HepG2 (cell line): ENCODE results near the gene ERCC6. TPM values are rescaled to one million over a fixed set of nuclear protein-coding genes. Genes with fewer than 3 reads are reported as not detected.

ENCODE experiments used
- ATAC-seq: fragments of 200-7000 bp; cut with Tn5 transposase; 3 replicates; pipeline ENCODE4 v1.9.1; 2020; ENCODE audit warnings: mild to moderate bottlenecking, moderate library complexity
- BruUV-seq: library from RNA; stranded (reverse); fragments of 400-500 nt; replicated peaks from 2 replicates; lab custom pipeline; 2021; lab: Mats Ljungman, UMichigan
- CTCF ChIA-PET: fragments of 300-600 bp; formaldehyde crosslinking; extraction: SDS; loops from one replicate; lab custom pipeline; 2021; ENCODE audit warnings: low total read pairs, inconsistent platforms, low intra/inter-chr PET ratio; lab: Yijun Ruan, JAX
- POLR2A ChIA-PET: fragments of 350-600 bp; sonication (Branson Sonifier 250); formaldehyde crosslinking; loops from one replicate; lab custom pipeline; 2020; ENCODE audit warnings: antibody characterized with exemption, inconsistent platforms; lab: Yijun Ruan, JAX
- DNase-seq: peaks from one replicate; pipeline ENCODE4 v3.0.0-alpha.2; 2015; ENCODE audit warnings: low spot score
- FAIRE-seq: peaks from 3 replicates; lab custom pipeline; 2011; peaks lifted over from hg19 to GRCh38; lab: Jason Lieb, UNC
- H2AFZ ChIP-seq: one replicate; pipeline ENCODE4 v1.6.1; 2011; ENCODE audit warnings: low read length, inconsistent platforms
- H3K27ac ChIP-seq: fragments of 300-600 bp; 3 replicates; pipeline ENCODE4 v1.8.0; 2011; ENCODE audit warnings: mixed run types, mild to moderate bottlenecking, mixed read lengths, low read length, inconsistent platforms; ENCODE audit not compliant: insufficient read depth; ENCODE audit errors: extremely low read length
- H3K27me3 ChIP-seq, 2 experiments: fragments of 200-600 bp in 1 of 2; 2 replicates in 1 of 2; 3 replicates in 1 of 2; pipeline versions ENCODE4 v1.6.0 to v1.8.0; 2011; ENCODE audit warnings: low read length in 2 of 2, mild to moderate bottlenecking in 2 of 2, moderate library complexity in 2 of 2, inconsistent platforms in 1 of 2; ENCODE audit not compliant: insufficient read depth in 2 of 2, control insufficient read depth in 1 of 2
- H3K36me3 ChIP-seq, 2 experiments: fragments of 200-600 bp in 1 of 2; replicated peaks in 1 of 2; 2 replicates in 1 of 2; 3 replicates in 1 of 2; pipeline versions ENCODE4 v1.5.1 to v1.8.0; 2011; ENCODE audit warnings: low read length in 2 of 2, inconsistent platforms in 1 of 2; ENCODE audit not compliant: insufficient read depth in 2 of 2, control insufficient read depth in 1 of 2
- H3K4me1 ChIP-seq: 2 replicates; pipeline ENCODE4 v1.5.1; 2012; ENCODE audit warnings: low read length, inconsistent platforms; ENCODE audit not compliant: insufficient read depth
- H3K4me2 ChIP-seq: 2 replicates; pipeline ENCODE4 v1.6.0; 2011; ENCODE audit warnings: low read depth, low read length, inconsistent platforms
- H3K4me3 ChIP-seq, 3 experiments: fragments of 200-600 bp in 1 of 3; sonication (generic), shearing (Covaris generic) in 1 of 3; replicated peaks in 1 of 3; 2 replicates each; pipeline ENCODE4 v1.5.1; 2011 to 2016; ENCODE audit warnings: low read length in 3 of 3, inconsistent platforms in 2 of 3, low read depth in 2 of 3, mild to moderate bottlenecking in 2 of 3, control low read depth in 1 of 3, mixed read lengths in 1 of 3; ENCODE audit not compliant: insufficient read depth in 1 of 3
- H3K79me2 ChIP-seq: one replicate; pipeline ENCODE4 v1.6.1; 2011; ENCODE audit warnings: low read length, inconsistent platforms; ENCODE audit not compliant: insufficient read depth
- H3K9ac ChIP-seq: 2 replicates; pipeline ENCODE4 v1.6.0; 2011; ENCODE audit warnings: mild to moderate bottlenecking, low read depth, low read length, inconsistent platforms; ENCODE audit not compliant: insufficient read depth
- H3K9me3 ChIP-seq: 2 replicates; pipeline ENCODE4 v1.5.1; 2012; ENCODE audit warnings: mild to moderate bottlenecking, low read length
- H4K20me1 ChIP-seq: 2 replicates; pipeline ENCODE4 v1.6.0; 2011; ENCODE audit warnings: inconsistent platforms, mild to moderate bottlenecking, low read length, moderate library complexity; ENCODE audit not compliant: insufficient read depth
- ARID5B ChIP-seq: IDR thresholded peaks from 2 replicates; pipeline ENCODE4 v1.4.0; 2020; ENCODE audit warnings: mild to moderate bottlenecking, missing genetic modification reagents
- CENPT ChIP-seq: sonication (generic); formaldehyde crosslinking; IDR thresholded peaks from 2 replicates; pipeline ENCODE4 v1.8.0; 2022; ENCODE audit warnings: low read depth, mild to moderate bottlenecking, moderate library complexity, missing genetic modification reagents
- HNRNPUL1 ChIP-seq: fragments of 200-400 bp; formaldehyde crosslinking; IDR thresholded peaks from 2 replicates; pipeline ENCODE4 v1.6.1; 2017; ENCODE audit warnings: low read depth, mild to moderate bottlenecking, low read length, moderate library complexity
- ISL2 ChIP-seq: sonication (generic); formaldehyde crosslinking; IDR thresholded peaks from 2 replicates; pipeline ENCODE4 v1.5.0; 2020; ENCODE audit warnings: missing genetic modification reagents
- MAF1 ChIP-seq: sonication (generic); formaldehyde crosslinking; IDR thresholded peaks from 2 replicates; pipeline ENCODE4 v1.5.0; 2020; ENCODE audit warnings: missing genetic modification reagents, borderline replicate concordance
- MEF2D ChIP-seq: sonication (generic); formaldehyde crosslinking; IDR thresholded peaks from 2 replicates; pipeline ENCODE4 v1.5.1; 2020; ENCODE audit warnings: mild to moderate bottlenecking, missing genetic modification reagents
- MXI1 ChIP-seq: IDR thresholded peaks from 3 replicates; pipeline ENCODE4 v1.6.1; 2012; ENCODE audit warnings: low read depth, low read length, inconsistent platforms, borderline replicate concordance
- PCBP1 ChIP-seq: fragments of 200-400 bp; formaldehyde crosslinking; IDR thresholded peaks from 2 replicates; pipeline ENCODE4 v1.6.1; 2017; ENCODE audit warnings: mild to moderate bottlenecking, low read depth, low read length, borderline replicate concordance
- ZBTB39 ChIP-seq: sonication (generic); formaldehyde crosslinking; IDR thresholded peaks from 2 replicates; pipeline ENCODE4 v1.5.0; 2020; ENCODE audit warnings: missing genetic modification reagents
- ZNF335 ChIP-seq: sonication (generic); formaldehyde crosslinking; IDR thresholded peaks from 2 replicates; pipeline ENCODE4 v1.4.0; 2020; ENCODE audit warnings: missing genetic modification reagents
- ZNF367 ChIP-seq: sonication (generic); formaldehyde crosslinking; IDR thresholded peaks from 2 replicates; pipeline ENCODE4 v1.4.0; 2020; ENCODE audit warnings: missing genetic modification reagents, borderline replicate concordance
- ZNF431 ChIP-seq: sonication (generic); formaldehyde crosslinking; IDR thresholded peaks from 2 replicates; pipeline ENCODE4 v1.9.0; 2022; ENCODE audit warnings: missing genetic modification reagents, low read depth, mild to moderate bottlenecking, borderline replicate concordance
- ZNF672 ChIP-seq: sonication (generic); formaldehyde crosslinking; IDR thresholded peaks from 2 replicates; pipeline ENCODE4 v1.8.1; 2022; ENCODE audit warnings: missing genetic modification reagents
- ZSCAN21 ChIP-seq: sonication (generic); formaldehyde crosslinking; IDR thresholded peaks from 2 replicates; pipeline ENCODE4 v1.8.0; 2022; ENCODE audit warnings: mild to moderate bottlenecking, missing genetic modification reagents, moderate library complexity, borderline replicate concordance
- ZSCAN9 ChIP-seq: IDR thresholded peaks from 2 replicates; pipeline ENCODE4 v1.6.1; 2016; ENCODE audit warnings: borderline replicate concordance
- WGBS: methylation state at CpG from one replicate; pipeline ENCODE4 v1.1.6; 2017; ENCODE audit warnings: low lambda C conversion rate; 5-methylcytosine and 5-hydroxymethylcytosine counted together
- in situ Hi-C: cut with HindIII; loops from 2 replicates; pipeline ENCODE4 v1.10.0; 2017; ENCODE audit warnings: low pct_unique_long_range_greater_than_20kb; ENCODE audit not compliant: extremely low pct_ligation_motif_present
- intact Hi-C: fragments of 100-400 bp; cut with micrococcal nuclease; formaldehyde crosslinking; loops from one replicate; pipeline ENCODE4 v1.10.0; 2022; ENCODE audit not compliant: unreplicated experiment
- polyA plus RNA-seq, 8 experiments: library from polyadenylated mRNA; depleted of rRNA in 3 of 8; stranded (reverse) in 7 of 8; unstranded in 1 of 8; fragments of >200 nt; fragmentation: Illumina TruSeq in 4 of 8; extraction: Trizol in 4 of 8; gene quantifications; 2 replicates each; pipeline versions ENCODE4 v1.2.1 to v1.2.3, GENCODE V29; 2011 to 2016; ENCODE audit warnings: low read depth in 4 of 8, missing spikeins in 1 of 8, mixed read lengths in 1 of 8; ENCODE audit not compliant: insufficient read depth in 1 of 8
- total RNA-seq, 5 experiments: library from RNA; depleted of rRNA; stranded (reverse); fragments of >200 nt; fragmentation: Illumina TruSeq; extraction: Trizol; gene quantifications; 2 replicates each; pipeline ENCODE4 v1.2.3, GENCODE V29; 2016; ENCODE audit warnings: low read depth in 1 of 5

The ERCC6 gene
- total and polyA plus RNA-seq, 2 of the 13 experiments (the other 11 are each of a cell fraction or from before 2014, with no cell fraction given), result 5.1 to 9.8 TPM

GRCh38 chr10:49562893-49563292, 24.0 kb upstream of the ERCC6 start:
- intact Hi-C loops, result no loop called here
- H3K9ac ChIP-seq, result no peak overlapping the region
- no peak overlapping the region for H3K4me3 ChIP-seq
- no peak overlapping the region for H3K27ac ChIP-seq
- BruUV-seq, result no TSS peak
- DNase-seq (no peak), FAIRE-seq (no peak), ATAC-seq (no peak)
- in situ Hi-C loops, result no loop called here
- no peaks in the 10 kb centered on the region for H3K4me1 ChIP-seq
- no peak overlapping the region for H2AFZ ChIP-seq
- 0% methylated on average over 1 of the region's 1 CpG for WGBS
- no peak for TF ChIP-seq HNRNPUL1
- no peak for TF ChIP-seq ZSCAN21 (CRISPR knock-in tag)
- no peak for TF ChIP-seq ZBTB39 (CRISPR knock-in tag)
- TF ChIP-seq ZSCAN9, result no peak
- TF ChIP-seq CENPT (CRISPR knock-in tag), result no peak
- no peak for TF ChIP-seq ZNF431 (CRISPR knock-in tag)
- no peak for TF ChIP-seq ZNF367
- TF ChIP-seq ARID5B, result no peak
- no peak for TF ChIP-seq ISL2 (CRISPR knock-in tag)
- no peak for TF ChIP-seq PCBP1
- no peak for TF ChIP-seq MAF1 (CRISPR knock-in tag)
- no peak for TF ChIP-seq MEF2D (CRISPR knock-in tag)
- TF ChIP-seq ZNF672 (CRISPR knock-in tag), result no peak
- TF ChIP-seq MXI1, result no peak
- no peak for TF ChIP-seq ZNF335
- no peaks in the 10 kb centered on the region for H3K79me2 ChIP-seq
- H3K36me3 ChIP-seq, result no peaks in the 10 kb centered on the region
- CTCF ChIA-PET, result no interaction called here
- H3K4me2 ChIP-seq, result no peak overlapping the region
- H3K27me3 ChIP-seq, result peaks cover 2 to 14% of the 10 kb centered on the region in 2 experiments; a peak in 3 of 5 replicates
- no peaks in the 10 kb centered on the region for H3K9me3 ChIP-seq
- POLR2A ChIA-PET, result no interaction called here
- H4K20me1 ChIP-seq, result no peaks in the 10 kb centered on the region
